Activated T-cell treated with anti-CD3 and anti-CD28 coated beads, Interleukin-2, amount 50 U/mL, for 72 hours (primary cell): ENCODE data around the gene AKAP7. TPM values are rescaled to one million over a fixed set of nuclear protein-coding genes. Genes with fewer than 3 reads are reported as not detected.

Experiments
- total RNA-seq, 2 donors: library from RNA; stranded (reverse); gene quantifications; one replicate each; pipeline ENCODE4 v1.2.3, GENCODE V29; 2022

AKAP7 gene
- total RNA-seq, 2 donors from 2014 or later = 6.7 to 6.8 TPM

Other genes starting within 250 kb of the AKAP7 start
- 10 to 100 TPM; 17.5 to 27.4 TPM for gene EPB41L2, start 72.2 kb upstream of the AKAP7 start, total RNA-seq